PFSK-1 (cell line): ENCODE results near the gene CALML5.

Source experiments
- FOXP2 ChIP-seq: optimal IDR thresholded peaks from 2 replicates; pipeline ENCODE3; 2011; ENCODE audit warnings: borderline replicate concordance, control low read depth, inconsistent platforms; ENCODE audit not compliant: insufficient read depth; ENCODE audit errors: extremely low read length, extremely low read depth
- POLR2AphosphoS5 ChIP-seq: IDR thresholded peaks from 2 replicates; pipeline ENCODE4 v1.6.1; 2012; ENCODE audit warnings: low read depth, mild to moderate bottlenecking, control low read depth, low read length, moderate library complexity
- REST ChIP-seq, 2 experiments: IDR thresholded peaks; 2 replicates each; pipeline versions ENCODE4 v1.6.1 to v1.8.0; 2011 to 2012; ENCODE audit warnings: low read depth in 2 of 2, low read length in 2 of 2, control low read depth in 1 of 2, inconsistent platforms in 1 of 2, mild to moderate bottlenecking in 1 of 2, moderate library complexity in 1 of 2; ENCODE audit not compliant: insufficient read depth in 1 of 2
- SIN3A ChIP-seq: IDR thresholded peaks from 2 replicates; pipeline ENCODE4 v1.6.1; 2012; ENCODE audit warnings: mild to moderate bottlenecking, low read length, moderate library complexity, borderline replicate concordance; ENCODE audit not compliant: insufficient read depth
- TAF1 ChIP-seq: IDR thresholded peaks from 2 replicates; pipeline ENCODE4 v1.6.1; 2012; ENCODE audit warnings: low read length, control low read depth, borderline replicate concordance; ENCODE audit not compliant: insufficient read depth

CALML5 gene

GRCh38 chr10:5466451-5467206, 32.7 kb downstream of the CALML5 start:
- TF ChIP-seq FOXP2 = no peak

GRCh38 chr10:5465976-5466450, 33.4 kb downstream of the CALML5 start:
- TF ChIP-seq SIN3A (no peak), TAF1 (no peak), POLR2AphosphoS5 (no peak), FOXP2 (no peak), REST (IDR thresholded peaks at IDR 0.05; ENCODE audit: insufficient read depth in 1 of 2, low read depth in 2 of 2, low read length in 2 of 2) (no peak)

GRCh38 chr10:5464546-5464945, 34.8 kb downstream of the CALML5 start:
- TF ChIP-seq TAF1 (no peak), POLR2AphosphoS5 (no peak), FOXP2 (no peak), REST (IDR thresholded peaks at IDR 0.05; ENCODE audit: insufficient read depth in 1 of 2, low read depth in 2 of 2, low read length in 2 of 2) (no peak), SIN3A (no peak)

- no peak for TF ChIP-seq TAF1
- no peak for TF ChIP-seq REST (IDR thresholded peaks at IDR 0.05; ENCODE audit: insufficient read depth in 1 of 2, low read depth in 2 of 2, low read length in 2 of 2)
- no peak for TF ChIP-seq POLR2AphosphoS5
- TF ChIP-seq FOXP2 = no peak
- TF ChIP-seq SIN3A = no peak
These were observed 36.5 kb downstream of the CALML5 start for GRCh38 chr10:5462841-5463293.

- no peak for TF ChIP-seq FOXP2
- no peak for TF ChIP-seq SIN3A
- TF ChIP-seq POLR2AphosphoS5 = no peak; the same call in 1 of the 2 replicates
- TF ChIP-seq TAF1 = no peak
- no peak for TF ChIP-seq REST (IDR thresholded peaks at IDR 0.05; ENCODE audit: insufficient read depth in 1 of 2, low read depth in 2 of 2, low read length in 2 of 2)
These were observed 37.2 kb downstream of the CALML5 start for GRCh38 chr10:5461914-5462840.
